ENCODE results near the gene MARK2.

DNA sequence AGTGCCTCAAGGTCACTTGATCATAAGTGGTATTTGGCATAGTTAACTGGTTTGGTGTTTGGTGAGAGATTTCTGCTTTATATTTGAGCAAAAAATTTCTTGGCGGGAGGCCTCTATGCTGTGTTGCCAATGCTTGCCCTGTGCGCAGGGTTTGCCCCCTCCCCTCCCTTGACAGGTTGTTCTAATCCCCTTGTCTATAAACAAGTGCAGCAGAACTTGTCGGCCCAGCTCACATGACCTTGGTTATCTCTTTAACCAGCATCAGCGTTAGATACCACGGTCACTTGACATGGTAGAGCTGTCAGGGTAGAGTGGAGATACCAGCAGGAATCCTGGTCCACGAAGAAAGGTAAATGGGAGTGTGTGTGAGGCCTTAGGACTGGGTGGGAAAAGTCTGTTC lies 35.6 kb downstream of the MARK2 start:
- TF ChIP-seq TAF1 (IDR thresholded peaks at IDR 0.05; ENCODE audit: low read depth, low read length) (no peak), SIX5 (IDR thresholded peaks at IDR 0.05; ENCODE audit: low read depth, low read length) (no peak), SIRT6 (IDR thresholded peaks at IDR 0.05; ENCODE audit: low read length) (no peak), EZH2 (IDR thresholded peaks at IDR 0.05; ENCODE audit: low read depth, low read length, severe bottlenecking) (no peak), BCL11A (IDR thresholded peaks at IDR 0.05; ENCODE audit: low read depth in 2 of 2, low read length in 2 of 2) (no peak), CTCF (IDR thresholded peaks at IDR 0.05; ENCODE audit: control extremely low read depth in 1 of 3, insufficient read depth in 1 of 3, low read depth in 1 of 3, low read length in 3 of 3) (no peak), GABPA (IDR thresholded peaks at IDR 0.05; ENCODE audit: borderline replicate concordance, insufficient read depth, low read length) (no peak), RFX5 (IDR thresholded peaks at IDR 0.05; ENCODE audit: borderline replicate concordance, low read depth, low read length) (no peak), MAX (IDR thresholded peaks at IDR 0.05) (no peak), ASH2L (IDR thresholded peaks at IDR 0.05; ENCODE audit: low read length) (no peak), RAD21 (IDR thresholded peaks at IDR 0.05 in 1 of 2, conservative IDR thresholded peaks at IDR 0.05 in 1 of 2; ENCODE audit: low read depth in 2 of 2, low read length in 2 of 2) (no peak)
- TF ChIP-seq, protein P1, sequence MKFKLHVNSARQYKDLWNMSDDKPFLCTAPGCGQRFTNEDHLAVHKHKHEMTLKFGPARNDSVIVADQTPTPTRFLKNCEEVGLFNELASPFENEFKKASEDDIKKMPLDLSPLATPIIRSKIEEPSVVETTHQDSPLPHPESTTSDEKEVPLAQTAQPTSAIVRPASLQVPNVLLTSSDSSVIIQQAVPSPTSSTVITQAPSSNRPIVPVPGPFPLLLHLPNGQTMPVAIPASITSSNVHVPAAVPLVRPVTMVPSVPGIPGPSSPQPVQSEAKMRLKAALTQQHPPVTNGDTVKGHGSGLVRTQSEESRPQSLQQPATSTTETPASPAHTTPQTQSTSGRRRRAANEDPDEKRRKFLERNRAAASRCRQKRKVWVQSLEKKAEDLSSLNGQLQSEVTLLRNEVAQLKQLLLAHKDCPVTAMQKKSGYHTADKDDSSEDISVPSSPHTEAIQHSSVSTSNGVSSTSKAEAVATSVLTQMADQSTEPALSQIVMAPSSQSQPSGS (IDR thresholded peaks at IDR 0.05; ENCODE audit: low read length): no peak
